H1 (cell line): ENCODE measurements around the gene DNLZ. TPM values are rescaled to one million over a fixed set of nuclear protein-coding genes. Genes with fewer than 3 reads are reported as not detected.

Experiments used
- ASH2L ChIP-seq: fragments of 200-600, 300-600 bp; sonication (generic); IDR thresholded peaks from one replicate; pipeline ENCODE4 v1.7.1; 2017; ENCODE audit warnings: low read length
- CEBPB ChIP-seq: IDR thresholded peaks from 2 replicates; pipeline ENCODE4 v1.6.1; 2012; ENCODE audit warnings: low read depth, low read length
- GTF2F1 ChIP-seq: IDR thresholded peaks from 2 replicates; pipeline ENCODE4 v1.6.1; 2012; ENCODE audit warnings: low read depth, low read length, improper control_type of control experiment, borderline replicate concordance
- MAFK ChIP-seq: IDR thresholded peaks from 2 replicates; pipeline ENCODE4 v1.6.1; 2012; ENCODE audit warnings: low read depth, mild to moderate bottlenecking, improper control_type of control experiment, low read length
- POLR2AphosphoS5 ChIP-seq: IDR thresholded peaks from 2 replicates; pipeline ENCODE4 v1.6.1; 2011; ENCODE audit warnings: low read depth, low read length
- SIX5 ChIP-seq: IDR thresholded peaks from 2 replicates; pipeline ENCODE4 v1.6.1; 2011; ENCODE audit warnings: mild to moderate bottlenecking, low read depth, low read length
- polyA plus RNA-seq, 7 experiments: library from polyadenylated mRNA; depleted of rRNA in 3 of 7; stranded (reverse) in 5 of 7; unstranded in 2 of 7; fragments of >200 nt in 5 of 7; fragments of 200-250 nt in 2 of 7; gene quantifications; 1 replicate in 5 of 7; 2 replicates in 1 of 7; 4 replicates in 1 of 7; pipeline versions ENCODE4 v1.2.1 to v1.2.3, GENCODE V29; 2011 to 2013; ENCODE audit warnings: missing spikeins in 2 of 7, mixed read lengths in 2 of 7
- total RNA-seq: library from RNA; stranded (reverse); fragmentation: NEBNext Ultra II Directional; extraction: Animal tissue kit (Norgen Biotek cat#: 25700); gene quantifications from 2 replicates; pipeline ENCODE4 v1.2.1, GENCODE V29; 2021
- TF ChIP-seq, protein P1 (sequence below): fragments of 300-600 bp; sonication (generic); IDR thresholded peaks from 2 replicates; pipeline ENCODE4 v1.7.1; 2012; ENCODE audit warnings: low read length, moderate library complexity, mild to moderate bottlenecking, inconsistent platforms; ENCODE audit not compliant: insufficient replicate concordance

Gene DNLZ
- total and polyA plus RNA-seq, 2 of the 8 experiments (the other 6 are each of a cell fraction or from before 2014, with no cell fraction given): 11.6 to 17.9 TPM

DNA sequence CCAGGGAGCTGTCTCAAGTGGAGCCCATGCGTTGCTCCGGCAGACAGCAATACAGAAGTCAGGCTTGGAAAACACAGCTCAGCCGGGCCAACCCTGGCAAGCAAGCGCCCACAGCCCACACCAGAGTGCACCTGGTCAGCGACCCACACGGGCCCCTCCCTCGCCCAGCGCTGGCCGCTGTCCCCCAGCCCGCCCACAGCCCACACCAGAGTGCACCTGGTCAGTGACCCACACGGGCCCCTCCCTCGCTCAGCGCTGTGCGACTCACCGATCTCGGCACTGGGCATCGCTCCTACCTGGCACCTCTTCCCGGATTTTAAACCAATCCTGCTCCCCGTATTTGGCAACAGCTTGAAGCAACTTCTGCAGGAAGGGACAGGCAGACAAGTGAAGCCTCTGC is 23.7 kb upstream of the DNLZ start (continued):
- TF ChIP-seq, protein P1, sequence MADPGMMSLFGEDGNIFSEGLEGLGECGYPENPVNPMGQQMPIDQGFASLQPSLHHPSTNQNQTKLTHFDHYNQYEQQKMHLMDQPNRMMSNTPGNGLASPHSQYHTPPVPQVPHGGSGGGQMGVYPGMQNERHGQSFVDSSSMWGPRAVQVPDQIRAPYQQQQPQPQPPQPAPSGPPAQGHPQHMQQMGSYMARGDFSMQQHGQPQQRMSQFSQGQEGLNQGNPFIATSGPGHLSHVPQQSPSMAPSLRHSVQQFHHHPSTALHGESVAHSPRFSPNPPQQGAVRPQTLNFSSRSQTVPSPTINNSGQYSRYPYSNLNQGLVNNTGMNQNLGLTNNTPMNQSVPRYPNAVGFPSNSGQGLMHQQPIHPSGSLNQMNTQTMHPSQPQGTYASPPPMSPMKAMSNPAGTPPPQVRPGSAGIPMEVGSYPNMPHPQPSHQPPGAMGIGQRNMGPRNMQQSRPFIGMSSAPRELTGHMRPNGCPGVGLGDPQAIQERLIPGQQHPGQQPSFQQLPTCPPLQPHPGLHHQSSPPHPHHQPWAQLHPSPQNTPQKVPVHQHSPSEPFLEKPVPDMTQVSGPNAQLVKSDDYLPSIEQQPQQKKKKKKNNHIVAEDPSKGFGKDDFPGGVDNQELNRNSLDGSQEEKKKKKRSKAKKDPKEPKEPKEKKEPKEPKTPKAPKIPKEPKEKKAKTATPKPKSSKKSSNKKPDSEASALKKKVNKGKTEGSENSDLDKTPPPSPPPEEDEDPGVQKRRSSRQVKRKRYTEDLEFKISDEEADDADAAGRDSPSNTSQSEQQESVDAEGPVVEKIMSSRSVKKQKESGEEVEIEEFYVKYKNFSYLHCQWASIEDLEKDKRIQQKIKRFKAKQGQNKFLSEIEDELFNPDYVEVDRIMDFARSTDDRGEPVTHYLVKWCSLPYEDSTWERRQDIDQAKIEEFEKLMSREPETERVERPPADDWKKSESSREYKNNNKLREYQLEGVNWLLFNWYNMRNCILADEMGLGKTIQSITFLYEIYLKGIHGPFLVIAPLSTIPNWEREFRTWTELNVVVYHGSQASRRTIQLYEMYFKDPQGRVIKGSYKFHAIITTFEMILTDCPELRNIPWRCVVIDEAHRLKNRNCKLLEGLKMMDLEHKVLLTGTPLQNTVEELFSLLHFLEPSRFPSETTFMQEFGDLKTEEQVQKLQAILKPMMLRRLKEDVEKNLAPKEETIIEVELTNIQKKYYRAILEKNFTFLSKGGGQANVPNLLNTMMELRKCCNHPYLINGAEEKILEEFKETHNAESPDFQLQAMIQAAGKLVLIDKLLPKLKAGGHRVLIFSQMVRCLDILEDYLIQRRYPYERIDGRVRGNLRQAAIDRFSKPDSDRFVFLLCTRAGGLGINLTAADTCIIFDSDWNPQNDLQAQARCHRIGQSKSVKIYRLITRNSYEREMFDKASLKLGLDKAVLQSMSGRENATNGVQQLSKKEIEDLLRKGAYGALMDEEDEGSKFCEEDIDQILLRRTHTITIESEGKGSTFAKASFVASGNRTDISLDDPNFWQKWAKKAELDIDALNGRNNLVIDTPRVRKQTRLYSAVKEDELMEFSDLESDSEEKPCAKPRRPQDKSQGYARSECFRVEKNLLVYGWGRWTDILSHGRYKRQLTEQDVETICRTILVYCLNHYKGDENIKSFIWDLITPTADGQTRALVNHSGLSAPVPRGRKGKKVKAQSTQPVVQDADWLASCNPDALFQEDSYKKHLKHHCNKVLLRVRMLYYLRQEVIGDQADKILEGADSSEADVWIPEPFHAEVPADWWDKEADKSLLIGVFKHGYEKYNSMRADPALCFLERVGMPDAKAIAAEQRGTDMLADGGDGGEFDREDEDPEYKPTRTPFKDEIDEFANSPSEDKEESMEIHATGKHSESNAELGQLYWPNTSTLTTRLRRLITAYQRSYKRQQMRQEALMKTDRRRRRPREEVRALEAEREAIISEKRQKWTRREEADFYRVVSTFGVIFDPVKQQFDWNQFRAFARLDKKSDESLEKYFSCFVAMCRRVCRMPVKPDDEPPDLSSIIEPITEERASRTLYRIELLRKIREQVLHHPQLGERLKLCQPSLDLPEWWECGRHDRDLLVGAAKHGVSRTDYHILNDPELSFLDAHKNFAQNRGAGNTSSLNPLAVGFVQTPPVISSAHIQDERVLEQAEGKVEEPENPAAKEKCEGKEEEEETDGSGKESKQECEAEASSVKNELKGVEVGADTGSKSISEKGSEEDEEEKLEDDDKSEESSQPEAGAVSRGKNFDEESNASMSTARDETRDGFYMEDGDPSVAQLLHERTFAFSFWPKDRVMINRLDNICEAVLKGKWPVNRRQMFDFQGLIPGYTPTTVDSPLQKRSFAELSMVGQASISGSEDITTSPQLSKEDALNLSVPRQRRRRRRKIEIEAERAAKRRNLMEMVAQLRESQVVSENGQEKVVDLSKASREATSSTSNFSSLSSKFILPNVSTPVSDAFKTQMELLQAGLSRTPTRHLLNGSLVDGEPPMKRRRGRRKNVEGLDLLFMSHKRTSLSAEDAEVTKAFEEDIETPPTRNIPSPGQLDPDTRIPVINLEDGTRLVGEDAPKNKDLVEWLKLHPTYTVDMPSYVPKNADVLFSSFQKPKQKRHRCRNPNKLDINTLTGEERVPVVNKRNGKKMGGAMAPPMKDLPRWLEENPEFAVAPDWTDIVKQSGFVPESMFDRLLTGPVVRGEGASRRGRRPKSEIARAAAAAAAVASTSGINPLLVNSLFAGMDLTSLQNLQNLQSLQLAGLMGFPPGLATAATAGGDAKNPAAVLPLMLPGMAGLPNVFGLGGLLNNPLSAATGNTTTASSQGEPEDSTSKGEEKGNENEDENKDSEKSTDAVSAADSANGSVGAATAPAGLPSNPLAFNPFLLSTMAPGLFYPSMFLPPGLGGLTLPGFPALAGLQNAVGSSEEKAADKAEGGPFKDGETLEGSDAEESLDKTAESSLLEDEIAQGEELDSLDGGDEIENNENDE: no peak
- no peak for TF ChIP-seq ASH2L
- TF ChIP-seq CEBPB: no peak
- no peak for TF ChIP-seq SIX5
- no peak for TF ChIP-seq MAFK
- no peak for TF ChIP-seq POLR2AphosphoS5
- no peak for TF ChIP-seq GTF2F1
